ENCODE data around the gene NCBP3. TPM values are rescaled to one million over a fixed set of nuclear protein-coding genes. Genes with fewer than 3 reads are reported as not detected.

The NCBP3 gene
- total RNA-seq, 2 experiments from 2014 or later = 24.5 to 45.7 TPM

GRCh38 chr17:3888343-3889171 lies 42.5 kb upstream of the NCBP3 start:
- H2AFZ ChIP-seq (ENCODE audit: low read length) = no peak overlapping the region
- no peaks in the 10 kb centered on the region for H3K79me2 ChIP-seq (ENCODE audit: insufficient read depth, low read depth, low read length)
- no TSS peak for BruUV-seq (replicated peaks)
- H3K36me3 ChIP-seq (ENCODE audit: insufficient read depth, low read length) = no peaks in the 10 kb centered on the region
- no peak overlapping the region for H3K4me3 ChIP-seq (ENCODE audit: low read depth, low read length, poor library complexity, severe bottlenecking)
- H3K27ac ChIP-seq (ENCODE audit: low read depth, low read length, poor library complexity, severe bottlenecking) = no peak overlapping the region
- H3K4me2 ChIP-seq (ENCODE audit: low read length) = no peak overlapping the region
- no peaks in the 10 kb centered on the region for H4K20me1 ChIP-seq (ENCODE audit: insufficient read depth, low read length)
- CTCF ChIA-PET (ENCODE audit: unreplicated experiment) = no interaction called here
- intact Hi-C loops (cut with micrococcal nuclease; ENCODE audit: unreplicated experiment) = no loop called here
- no peak for TF ChIP-seq EZH2phosphoT487 (IDR thresholded peaks at IDR 0.05; ENCODE audit: borderline replicate concordance, low read depth, low read length)
- no peak for TF ChIP-seq CTCF (conservative IDR thresholded peaks at IDR 0.05; ENCODE audit: low read length)
- no peaks in the 10 kb centered on the region for H3K9me3 ChIP-seq (ENCODE audit: low read length)
- DNase-seq (ENCODE audit: low spot score) = no peak
- POLR2A ChIA-PET = no interaction called here
- H3K9me2 ChIP-seq (ENCODE audit: insufficient read depth, low read length) = no peaks in the 10 kb centered on the region
- peaks cover 26% of the 10 kb centered on the region for H3K4me1 ChIP-seq (ENCODE audit: insufficient read depth, low read length, poor library complexity, severe bottlenecking)

GRCh38 chr17:3887804-3888203 lies 41.8 kb upstream of the NCBP3 start:
- no peak overlapping the region for H2AFZ ChIP-seq (ENCODE audit: low read length)
- no peaks in the 10 kb centered on the region for H3K9me2 ChIP-seq (ENCODE audit: insufficient read depth, low read length)
- BruUV-seq (replicated peaks) = no TSS peak
- no peaks in the 10 kb centered on the region for H4K20me1 ChIP-seq (ENCODE audit: insufficient read depth, low read length)
- H3K4me3 ChIP-seq (ENCODE audit: low read depth, low read length, poor library complexity, severe bottlenecking) = no peak overlapping the region
- no peak for TF ChIP-seq CTCF (conservative IDR thresholded peaks at IDR 0.05; ENCODE audit: low read length)
- TF ChIP-seq EZH2phosphoT487 (IDR thresholded peaks at IDR 0.05; ENCODE audit: borderline replicate concordance, low read depth, low read length) = no peak
- H3K79me2 ChIP-seq (ENCODE audit: insufficient read depth, low read depth, low read length) = no peaks in the 10 kb centered on the region
- H3K27ac ChIP-seq (ENCODE audit: low read depth, low read length, poor library complexity, severe bottlenecking) = no peak overlapping the region
- H3K4me2 ChIP-seq (ENCODE audit: low read length) = no peak overlapping the region
- ChIA-PET CTCF (ENCODE audit: unreplicated experiment) (no interaction called here), POLR2A (no interaction called here)
- H3K36me3 ChIP-seq (ENCODE audit: insufficient read depth, low read length) = no peaks in the 10 kb centered on the region
- H3K4me1 ChIP-seq (ENCODE audit: insufficient read depth, low read length, poor library complexity, severe bottlenecking) = peaks cover 26% of the 10 kb centered on the region
- intact Hi-C loops (cut with micrococcal nuclease; ENCODE audit: unreplicated experiment) = no loop called here
- no peaks in the 10 kb centered on the region for H3K9me3 ChIP-seq (ENCODE audit: low read length)
- DNase-seq (ENCODE audit: low spot score) = no peak

GRCh38 chr17:3887394-3887793 lies 41.3 kb upstream of the NCBP3 start:
- no peak overlapping the region for H3K4me2 ChIP-seq (ENCODE audit: low read length)
- no peak overlapping the region for H3K27ac ChIP-seq (ENCODE audit: low read depth, low read length, poor library complexity, severe bottlenecking)
- no peaks in the 10 kb centered on the region for H3K79me2 ChIP-seq (ENCODE audit: insufficient read depth, low read depth, low read length)
- no peaks in the 10 kb centered on the region for H3K9me2 ChIP-seq (ENCODE audit: insufficient read depth, low read length)
- no peaks in the 10 kb centered on the region for H3K9me3 ChIP-seq (ENCODE audit: low read length)
- no TSS peak for BruUV-seq (replicated peaks)
- H2AFZ ChIP-seq (ENCODE audit: low read length) = no peak overlapping the region
- POLR2A ChIA-PET = no interaction called here
- H4K20me1 ChIP-seq (ENCODE audit: insufficient read depth, low read length) = no peaks in the 10 kb centered on the region
- no peak overlapping the region for H3K4me3 ChIP-seq (ENCODE audit: low read depth, low read length, poor library complexity, severe bottlenecking)
- CTCF ChIA-PET (ENCODE audit: unreplicated experiment) = no interaction called here
- DNase-seq (ENCODE audit: low spot score) = no peak
- H3K4me1 ChIP-seq (ENCODE audit: insufficient read depth, low read length, poor library complexity, severe bottlenecking) = peaks cover 30% of the 10 kb centered on the region
- no peaks in the 10 kb centered on the region for H3K36me3 ChIP-seq (ENCODE audit: insufficient read depth, low read length)
- TF ChIP-seq EZH2phosphoT487 (IDR thresholded peaks at IDR 0.05; ENCODE audit: borderline replicate concordance, low read depth, low read length) = no peak
- TF ChIP-seq CTCF (conservative IDR thresholded peaks at IDR 0.05; ENCODE audit: low read length) = no peak
- intact Hi-C loops (cut with micrococcal nuclease; ENCODE audit: unreplicated experiment) = no loop called here
